SK-N-MC (cell line): ENCODE measurements around the gene C1QTNF5.

Experiments
- DNase-seq: peaks from one replicate; pipeline ENCODE4 v3.0.0-alpha.2; 2011; ENCODE audit warnings: low read depth, low spot score
- H3K27ac ChIP-seq: fragments of 200-600 bp; sonication (generic); 2 replicates; pipeline ENCODE4 v1.5.1; 2016; ENCODE audit warnings: mixed run types
- H3K36me3 ChIP-seq: fragments of 200-600 bp; sonication (generic); 2 replicates; pipeline ENCODE4 v1.6.1; 2017; ENCODE audit warnings: antibody characterized with exemption, low read length, mixed read lengths; ENCODE audit not compliant: insufficient read depth
- H3K4me3 ChIP-seq: fragments of 200-600 bp; sonication (generic); 2 replicates; pipeline ENCODE4 v1.5.1; 2016
- H3K9ac ChIP-seq: fragments of 200-600 bp; sonication (generic); 2 replicates; pipeline ENCODE4 v1.8.0; 2017; ENCODE audit warnings: mixed run types, mixed read lengths; ENCODE audit not compliant: insufficient read length
- H3K9me3 ChIP-seq: fragments of 200-600 bp; sonication (generic); 2 replicates; pipeline ENCODE4 v1.6.1; 2017; ENCODE audit warnings: low read depth, mild to moderate bottlenecking, antibody characterized with exemption, low read length, moderate library complexity, mixed read lengths
- EZH2 ChIP-seq: fragments of 200-600 bp; sonication (generic); IDR thresholded peaks from one replicate; pipeline ENCODE4 v1.6.1; 2017; ENCODE audit warnings: antibody characterized with exemption
- FOXP2 ChIP-seq: optimal IDR thresholded peaks from 2 replicates; pipeline ENCODE3; 2011; ENCODE audit warnings: mild to moderate bottlenecking, moderate library complexity; ENCODE audit not compliant: insufficient read depth; ENCODE audit errors: extremely low read length, control extremely low read depth
- POLR2AphosphoS5 ChIP-seq: IDR thresholded peaks from 2 replicates; pipeline ENCODE4 v1.6.1; 2012; ENCODE audit warnings: mild to moderate bottlenecking, low read depth, low read length, borderline replicate concordance

The C1QTNF5 gene

DNA sequence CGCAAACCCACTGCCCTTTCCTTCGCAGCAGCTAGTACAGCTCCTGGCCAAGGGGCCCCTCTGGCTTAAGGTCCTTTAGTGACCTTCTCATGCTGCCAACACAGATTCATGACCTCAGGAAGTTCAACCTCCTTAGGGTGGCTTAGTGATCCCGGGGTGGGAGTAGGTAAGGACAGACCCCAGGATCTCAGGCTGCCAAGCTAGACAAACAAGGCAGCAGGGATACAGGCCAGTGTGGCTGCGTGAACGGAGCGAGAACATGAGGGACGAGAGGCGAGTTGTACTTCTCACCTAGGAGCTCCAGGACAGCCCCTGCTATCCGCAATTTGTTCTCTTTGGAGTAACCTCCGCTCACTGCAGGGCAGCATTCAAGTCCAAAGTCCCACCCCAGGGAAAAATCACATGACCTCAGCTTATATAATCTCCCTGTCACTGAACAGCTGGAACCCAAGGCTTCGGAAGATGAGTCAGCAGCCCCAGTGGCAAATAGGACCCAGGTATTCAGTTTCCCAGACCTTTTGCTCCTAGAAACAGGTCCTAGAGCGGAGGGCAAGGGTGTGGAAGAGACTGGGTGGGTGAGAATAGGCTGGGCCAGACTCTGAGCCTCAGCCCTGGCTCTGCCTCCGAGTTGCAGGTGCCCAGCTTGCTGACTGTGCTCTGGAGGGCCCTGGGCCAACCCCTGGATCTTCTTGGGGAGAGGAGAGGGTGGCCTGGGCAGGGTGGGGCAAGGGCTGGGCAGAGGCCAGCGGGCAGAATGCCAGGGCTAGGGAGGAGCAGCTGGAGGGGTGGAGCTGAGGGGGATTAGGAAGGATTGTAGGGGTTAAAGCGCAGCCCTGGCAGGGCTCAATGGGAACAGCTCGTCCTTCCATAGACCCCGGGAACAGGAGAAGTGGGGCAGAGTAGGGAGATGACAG is 27.7 kb upstream of the C1QTNF5 start:
- Histone ChIP-seq H3K4me3 (peak overlapping the region; percentile 59), H3K9ac (peak overlapping the region; percentile 48), H3K9me3 (no peaks in the 10 kb centered on the region), H3K27ac (peak overlapping the region; percentile 60; the same call in 1 of the 2 replicates), H3K36me3 (no peaks in the 10 kb centered on the region)
- DNase-seq: no peak
- TF ChIP-seq POLR2AphosphoS5 (no peak), EZH2 (no peak), FOXP2 (peak; percentile 21)

DNA sequence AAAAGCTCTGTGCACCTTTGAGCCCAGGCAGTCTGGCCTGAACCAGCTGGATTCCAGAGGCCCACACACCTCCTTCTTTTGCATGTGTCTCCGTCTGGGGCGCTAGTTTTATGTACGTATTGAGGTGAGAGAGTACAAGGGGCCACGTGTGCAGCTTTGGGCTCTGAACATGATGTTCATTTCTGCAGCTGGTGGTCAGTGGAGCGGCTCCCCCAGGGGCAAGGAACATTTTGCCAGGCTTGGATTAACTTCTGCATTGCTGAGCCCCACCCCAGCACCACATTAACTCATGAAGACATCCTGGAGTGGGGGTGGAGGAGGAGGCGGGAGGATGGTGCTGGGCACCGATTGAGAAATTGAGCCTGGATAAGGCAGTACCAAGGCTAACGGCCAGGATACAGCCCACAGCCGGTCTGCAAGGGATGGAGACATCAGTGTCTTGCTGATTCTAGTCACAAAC is 27.0 kb upstream of the C1QTNF5 start:
- Histone ChIP-seq H3K27ac (no peak overlapping the region), H3K36me3 (no peaks in the 10 kb centered on the region), H3K9ac (no peak overlapping the region), H3K9me3 (no peaks in the 10 kb centered on the region), H3K4me3 (no peak overlapping the region)
- DNase-seq: no peak
- TF ChIP-seq POLR2AphosphoS5: no peak
- no peak for TF ChIP-seq FOXP2
- TF ChIP-seq EZH2: no peak

DNA sequence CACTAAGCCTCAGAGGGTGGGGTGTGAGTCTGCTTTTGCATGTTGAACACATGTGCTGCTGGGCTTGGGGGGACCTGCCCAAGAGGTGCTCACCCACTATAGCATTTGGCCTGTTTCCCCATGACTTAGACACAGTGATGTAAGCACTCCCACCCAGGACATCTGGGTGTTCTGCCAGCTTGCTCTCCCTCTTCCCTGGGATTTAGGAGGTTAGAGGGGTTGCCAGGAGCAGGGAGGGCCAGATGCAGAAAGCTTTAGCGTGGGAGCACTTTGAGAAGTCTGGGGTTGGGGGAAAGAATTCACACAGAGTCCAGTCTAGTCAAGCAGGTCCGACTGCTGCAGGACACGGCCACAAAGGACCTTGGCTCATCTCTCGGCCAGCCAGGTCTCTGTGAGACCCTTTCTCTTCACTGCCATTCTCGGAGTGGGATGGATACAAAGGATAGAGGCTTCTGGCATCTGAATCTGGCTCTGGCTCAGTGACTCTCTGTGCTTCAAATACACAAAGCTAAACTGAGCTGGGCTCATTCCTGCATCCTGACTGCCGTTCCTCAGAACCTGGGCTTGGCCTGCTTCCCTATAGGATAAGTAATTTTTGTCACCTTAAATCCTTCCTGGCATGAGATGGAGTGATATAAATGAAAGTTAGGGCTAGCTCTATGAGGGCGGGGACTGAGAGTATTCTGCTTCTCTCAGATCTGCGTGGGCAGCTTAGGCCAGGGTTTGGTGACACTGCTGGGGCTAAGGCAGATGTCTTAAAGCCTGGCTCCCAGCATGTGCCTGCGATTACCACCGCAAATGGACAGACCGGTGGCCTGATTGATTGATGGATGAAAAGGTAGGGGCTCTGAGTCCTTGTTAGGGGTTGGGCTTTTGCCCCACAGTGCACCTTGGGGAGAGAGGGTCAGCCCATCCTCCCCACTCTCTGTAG is 26.3 kb upstream of the C1QTNF5 start:
- no peak for DNase-seq
- no peak overlapping the region for H3K4me3 ChIP-seq
- H3K9me3 ChIP-seq: no peaks in the 10 kb centered on the region
- no peak for TF ChIP-seq EZH2
- TF ChIP-seq FOXP2: no peak
- TF ChIP-seq POLR2AphosphoS5: no peak
- H3K9ac ChIP-seq: no peak overlapping the region
- no peak overlapping the region for H3K27ac ChIP-seq
- no peaks in the 10 kb centered on the region for H3K36me3 ChIP-seq

- Histone ChIP-seq H3K4me3 (peak overlapping the region; percentile 78; the same call in 1 of the 2 replicates), H3K27ac (no peak overlapping the region), H3K36me3 (no peaks in the 10 kb centered on the region; the same call in 1 of the 2 replicates), H3K9ac (no peak overlapping the region), H3K9me3 (no peaks in the 10 kb centered on the region)
- TF ChIP-seq POLR2AphosphoS5: no peak
- TF ChIP-seq EZH2: no peak
- no peak for TF ChIP-seq FOXP2
- DNase-seq: no peak
Measured at GRCh38 chr11:119365071-119365591, 24.4 kb upstream of the C1QTNF5 start.

DNA sequence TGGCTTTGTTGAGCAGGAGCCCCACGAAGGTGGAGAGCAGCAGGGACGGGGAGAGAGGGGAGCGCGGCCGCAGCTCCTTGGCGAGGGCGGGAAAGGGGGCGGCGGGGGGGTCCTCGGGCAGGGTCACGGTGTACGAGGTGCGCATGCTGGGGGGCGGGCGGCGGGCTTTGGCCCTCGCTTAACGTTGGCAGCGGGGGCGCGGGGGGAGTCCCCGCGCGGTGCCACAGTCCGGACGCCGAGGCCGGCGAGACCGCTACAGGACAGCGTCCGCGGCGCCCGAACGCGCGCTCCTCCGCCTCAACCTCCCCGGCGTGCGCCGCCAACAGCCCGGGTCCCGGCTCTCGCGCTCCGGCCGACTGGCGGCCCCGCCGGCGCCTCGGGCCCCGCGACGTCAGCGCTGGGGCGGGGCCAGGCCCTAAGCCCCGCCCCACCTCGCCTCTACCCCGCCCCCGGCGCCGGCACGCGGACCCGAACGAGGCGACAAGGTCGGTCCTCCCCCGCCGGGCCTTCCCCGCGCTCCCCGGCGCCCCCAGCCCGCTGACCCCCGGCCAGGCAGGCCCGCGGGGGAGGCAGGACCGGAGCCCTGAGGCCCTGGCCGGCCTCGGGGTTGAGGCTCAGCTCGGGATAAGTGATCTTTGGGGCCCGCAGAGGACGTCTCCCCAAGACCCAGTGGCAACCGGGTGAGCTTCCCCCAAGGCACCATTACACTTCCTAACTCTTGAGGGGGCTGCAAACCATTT is 23.3 kb upstream of the C1QTNF5 start:
- H3K27ac ChIP-seq: no peak overlapping the region
- H3K4me3 ChIP-seq: peak overlapping the region; percentile 78
- no peaks in the 10 kb centered on the region for H3K9me3 ChIP-seq
- TF ChIP-seq FOXP2: no peak
- no peak for TF ChIP-seq POLR2AphosphoS5
- TF ChIP-seq EZH2: no peak
- peak overlapping the region; percentile 62 for H3K9ac ChIP-seq
- no peak for DNase-seq
- H3K36me3 ChIP-seq: peaks cover 7% of the 10 kb centered on the region; the same call in 1 of the 2 replicates

DNA sequence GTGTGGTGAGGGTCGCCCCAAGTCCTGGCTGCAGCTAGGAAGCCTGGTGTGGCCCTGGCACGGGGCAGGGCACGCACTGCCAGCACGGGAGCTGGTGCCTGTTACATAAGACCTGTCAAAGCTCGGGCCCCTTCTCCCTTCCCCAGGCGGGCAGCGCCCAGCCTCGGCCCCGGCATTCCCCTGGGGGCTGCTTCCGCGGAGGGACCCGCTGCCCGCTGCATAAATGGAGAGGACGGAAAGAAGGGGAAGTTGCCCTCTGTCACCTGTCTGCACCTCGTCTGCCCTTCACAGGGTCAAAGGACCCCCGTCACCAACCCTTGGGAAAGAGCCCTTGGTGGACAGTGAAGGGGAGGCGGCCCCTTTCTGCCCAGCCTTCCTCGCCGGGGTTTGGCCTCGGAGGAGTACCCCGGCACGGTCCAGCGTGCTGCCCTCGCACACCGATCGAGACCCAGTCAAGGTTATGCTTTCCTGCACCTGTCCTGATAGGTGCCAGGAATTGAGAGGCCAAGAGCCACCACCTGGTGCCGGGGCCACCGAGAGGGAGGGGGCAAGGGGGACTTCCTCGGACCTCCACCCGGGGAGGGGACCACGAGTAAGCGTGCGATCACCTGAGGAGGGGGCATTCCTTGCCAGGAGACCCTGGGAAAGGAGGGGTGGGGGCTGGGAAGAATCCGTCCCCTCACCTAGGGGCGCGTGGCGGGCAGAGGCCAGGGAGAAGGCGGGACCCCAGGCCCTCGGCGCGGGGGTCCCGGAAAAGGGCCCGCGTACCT is 22.6 kb upstream of the C1QTNF5 start:
- no peaks in the 10 kb centered on the region for H3K9me3 ChIP-seq
- peaks cover 11% of the 10 kb centered on the region; the same call in 1 of the 2 replicates for H3K36me3 ChIP-seq
- peak overlapping the region; percentile 62 for H3K9ac ChIP-seq
- H3K27ac ChIP-seq: no peak overlapping the region
- no peak for DNase-seq
- TF ChIP-seq POLR2AphosphoS5: no peak
- TF ChIP-seq FOXP2: no peak
- no peak for TF ChIP-seq EZH2
- peak overlapping the region; percentile 78 for H3K4me3 ChIP-seq

- Histone ChIP-seq H3K36me3 (peaks cover 13% of the 10 kb centered on the region; the same call in 1 of the 2 replicates), H3K9ac (no peak overlapping the region), H3K27ac (no peak overlapping the region), H3K9me3 (no peaks in the 10 kb centered on the region), H3K4me3 (peak overlapping the region; percentile 78)
- TF ChIP-seq FOXP2: no peak
- TF ChIP-seq EZH2: no peak
- no peak for TF ChIP-seq POLR2AphosphoS5
- no peak for DNase-seq
Measured at GRCh38 chr11:119362741-119363080, 22.0 kb upstream of the C1QTNF5 start.
